HG03520 (cell line): Measurements from ENCODE around the gene TDP2.
"Not testable (repeated sequence)": the region's sequence is repeated elsewhere in the genome, so short reads cannot be mapped to it uniquely, and the experiment has no call there.

Experiments
- ATAC-seq: cut with Tn5 transposase; IDR thresholded peaks from one replicate; pipeline ENCODE4 v1.9.1; 2021; ENCODE audit warnings: mild to moderate bottlenecking, moderate library complexity; ENCODE audit not compliant: unreplicated experiment

The TDP2 gene

GRCh38 chr6:24666641-24667377 lies at the start of gene TDP2, which contains the start of gene ACOT13:
Gene TDP2, minus strand, starts transcription at chr6:24666899. Its CDS starts 37 bp downstream, at chr6:24666862.
Gene ACOT13, plus strand, starts transcription at chr6:24667077. Its CDS starts 187 bp downstream, at chr6:24667264.
- ATAC-seq: peak; percentile 95

- ATAC-seq: no peak
Measured at GRCh38 chr6:24710519-24711303, 44.0 kb upstream of the TDP2 start.

GRCh38 chr6:24709014-24709711 lies 42.5 kb upstream of the TDP2 start:
- ATAC-seq: no peak

- ATAC-seq: no peak
Measured at GRCh38 chr6:24708612-24709011, 41.9 kb upstream of the TDP2 start.

GRCh38 chr6:24704468-24704867 lies 37.8 kb upstream of the TDP2 start:
- no peak for ATAC-seq

GRCh38 chr6:24702720-24703282 lies 36.1 kb upstream of the TDP2 start:
- ATAC-seq: no peak

GRCh38 chr6:24699521-24700359 lies 33.0 kb upstream of the TDP2 start:
- ATAC-seq: no peak

GRCh38 chr6:24696097-24696496 lies 29.4 kb upstream of the TDP2 start:
- ATAC-seq: no peak

- not testable (repeated sequence) for ATAC-seq
Measured at GRCh38 chr6:24695635-24696034, 28.9 kb upstream of the TDP2 start.

GRCh38 chr6:24694198-24694597 lies 27.5 kb upstream of the TDP2 start:
- ATAC-seq: no peak

- no peak for ATAC-seq
Measured at GRCh38 chr6:24692848-24693592, 26.3 kb upstream of the TDP2 start.

GRCh38 chr6:24692415-24692814 lies 25.7 kb upstream of the TDP2 start:
- no peak for ATAC-seq

GRCh38 chr6:24692003-24692402 lies 25.3 kb upstream of the TDP2 start:
- no peak for ATAC-seq

- no peak for ATAC-seq
Measured at GRCh38 chr6:24691550-24691949, 24.9 kb upstream of the TDP2 start.

- no peak for ATAC-seq
Measured at GRCh38 chr6:24690593-24690992, 23.9 kb upstream of the TDP2 start.

- ATAC-seq: no peak
Measured at GRCh38 chr6:24689964-24690363, 23.3 kb upstream of the TDP2 start.

- ATAC-seq: no peak
Measured at GRCh38 chr6:24686946-24687345, 20.2 kb upstream of the TDP2 start.

- no peak for ATAC-seq
Measured at GRCh38 chr6:24686408-24686807, 19.7 kb upstream of the TDP2 start.
